SU-DHL-6 (cell line): Measurements from ENCODE around the gene RRAD.

Source experiments
- CTCF ChIP-seq: fragments of 200-600 bp; sonication (generic); IDR thresholded peaks from one replicate; pipeline ENCODE4 v1.5.1; 2017; ENCODE audit warnings: antibody characterized with exemption, mild to moderate bottlenecking, low read length, moderate library complexity; ENCODE audit not compliant: insufficient read depth, poor library complexity, severe bottlenecking
- EZH2phosphoT487 ChIP-seq: fragments of 200-600 bp; sonication (generic), shearing (Covaris generic); conservative IDR thresholded peaks from 2 replicates; pipeline ENCODE4 v1.6.1; 2018; ENCODE audit warnings: mild to moderate bottlenecking, antibody characterized with exemption, low read length, moderate library complexity, mixed read lengths

GRCh38 chr16:66904428-66904845 lies 20.9 kb downstream of the RRAD start:
- TF ChIP-seq CTCF, result no peak
- no peak for TF ChIP-seq EZH2phosphoT487
